H9 (cell line): Measurements from ENCODE around the gene HAGHL. TPM values are rescaled to one million over a fixed set of nuclear protein-coding genes. Genes with fewer than 3 reads are reported as not detected.

Source experiments
- DNase-seq: peaks from one replicate; pipeline ENCODE4 v3.0.0-alpha.2; 2017
- H2AFZ ChIP-seq: one replicate; pipeline ENCODE4 v1.6.1; 2013; ENCODE audit warnings: mild to moderate bottlenecking, low read length, control low read depth, moderate library complexity
- H2AK5ac ChIP-seq: 2 replicates; pipeline ENCODE4 v1.6.1; 2013; ENCODE audit warnings: low read length, control low read depth, mixed read lengths; ENCODE audit not compliant: insufficient read length
- H2BK120ac ChIP-seq: one replicate; pipeline ENCODE4 v1.6.1; 2013; ENCODE audit warnings: low read depth, mild to moderate bottlenecking, low read length, control low read depth, inconsistent platforms; ENCODE audit not compliant: poor library complexity, severe bottlenecking
- H2BK12ac ChIP-seq: 2 replicates; pipeline ENCODE4 v1.6.1; 2013; ENCODE audit warnings: low read length, control low read depth, mixed read lengths, low read depth; ENCODE audit not compliant: insufficient read length
- H2BK15ac ChIP-seq: 2 replicates; pipeline ENCODE4 v1.6.1; 2013; ENCODE audit warnings: low read depth, low read length, control low read depth
- H2BK20ac ChIP-seq: one replicate; pipeline ENCODE4 v1.6.1; 2013; ENCODE audit warnings: low read depth, mild to moderate bottlenecking, low read length, control low read depth, inconsistent platforms; ENCODE audit not compliant: poor library complexity, severe bottlenecking
- H2BK5ac ChIP-seq: 2 replicates; pipeline ENCODE4 v1.6.1; 2013; ENCODE audit warnings: low read length, control low read depth, mixed read lengths; ENCODE audit not compliant: insufficient read length
- H3K14ac ChIP-seq: 2 replicates; pipeline ENCODE4 v1.6.1; 2013; ENCODE audit warnings: low read length, control low read depth; ENCODE audit not compliant: insufficient read depth
- H3K18ac ChIP-seq: 2 replicates; pipeline ENCODE4 v1.6.1; 2013; ENCODE audit warnings: low read depth, mild to moderate bottlenecking, mixed read lengths, low read length, control low read depth; ENCODE audit not compliant: insufficient read length
- H3K23ac ChIP-seq: 2 replicates; pipeline ENCODE4 v1.6.1; 2013; ENCODE audit warnings: low read length, control low read depth, mixed read lengths, low read depth; ENCODE audit not compliant: insufficient read length
- H3K23me2 ChIP-seq: 2 replicates; pipeline ENCODE4 v1.6.1; 2013; ENCODE audit warnings: low read depth, mild to moderate bottlenecking, mixed read lengths, low read length, control low read depth; ENCODE audit not compliant: insufficient read length, poor library complexity, severe bottlenecking
- H3K27ac ChIP-seq: 2 replicates; pipeline ENCODE4 v1.5.1; 2013; ENCODE audit warnings: low read length, control low read depth, mixed read lengths, low read depth; ENCODE audit not compliant: insufficient read length
- H3K27me3 ChIP-seq: 2 replicates; pipeline ENCODE4 v1.6.1; 2013; ENCODE audit warnings: low read length, control low read depth, inconsistent platforms; ENCODE audit not compliant: insufficient read depth
- H3K4ac ChIP-seq: 2 replicates; pipeline ENCODE4 v1.6.1; 2013; ENCODE audit warnings: low read depth, mild to moderate bottlenecking, control low read depth, inconsistent platforms, low read length, moderate library complexity
- H3K4me1 ChIP-seq: 2 replicates; pipeline ENCODE4 v1.6.1; 2013; ENCODE audit warnings: low read length, control low read depth, inconsistent platforms; ENCODE audit not compliant: insufficient read depth
- H3K4me2 ChIP-seq: 2 replicates; pipeline ENCODE4 v1.6.1; 2013; ENCODE audit warnings: low read length, control low read depth, mixed read lengths; ENCODE audit not compliant: insufficient read length, insufficient read depth
- H3K56ac ChIP-seq: 2 replicates; pipeline ENCODE4 v1.6.1; 2013; ENCODE audit warnings: low read depth, mild to moderate bottlenecking, mixed read lengths, low read length, control low read depth; ENCODE audit not compliant: insufficient read length
- H3K79me1 ChIP-seq: 2 replicates; pipeline ENCODE4 v1.6.1; 2013; ENCODE audit warnings: low read depth, mild to moderate bottlenecking, moderate library complexity, low read length, control low read depth, inconsistent platforms; ENCODE audit not compliant: insufficient read depth, poor library complexity, severe bottlenecking
- H3K79me2 ChIP-seq: 2 replicates; pipeline ENCODE4 v1.6.1; 2013; ENCODE audit warnings: low read length, control low read depth, inconsistent platforms; ENCODE audit not compliant: insufficient read depth
- H3K9ac ChIP-seq: 2 replicates; pipeline ENCODE4 v1.6.1; 2013; ENCODE audit warnings: low read length, control low read depth, mixed read lengths; ENCODE audit not compliant: insufficient read length; ENCODE audit errors: extremely low read depth
- H3K9me3 ChIP-seq: one replicate; pipeline ENCODE4 v1.6.1; 2013; ENCODE audit warnings: low read depth, low read length, inconsistent platforms; ENCODE audit not compliant: control insufficient read depth
- H3T11ph ChIP-seq: one replicate; pipeline ENCODE4 v1.6.1; 2013; ENCODE audit warnings: mild to moderate bottlenecking, low read length, control low read depth, inconsistent platforms
- H4K20me1 ChIP-seq: one replicate; pipeline ENCODE4 v1.6.1; 2013; ENCODE audit not compliant: control insufficient read depth, insufficient read length, insufficient read depth
- H4K5ac ChIP-seq: 2 replicates; pipeline ENCODE4 v1.6.1; 2013; ENCODE audit warnings: low read depth, mild to moderate bottlenecking, mixed read lengths, low read length, control low read depth; ENCODE audit not compliant: insufficient read length
- H4K8ac ChIP-seq: replicated peaks from 2 replicates; pipeline ENCODE4 v1.6.1; 2013; ENCODE audit warnings: low read length, control low read depth, mixed read lengths, low read depth; ENCODE audit not compliant: insufficient read length
- H4K91ac ChIP-seq: 2 replicates; pipeline ENCODE4 v1.6.1; 2013; ENCODE audit warnings: low read depth, mild to moderate bottlenecking, moderate library complexity, mixed read lengths, low read length, control low read depth; ENCODE audit not compliant: insufficient read length
- H3K27ac Mint-ChIP-seq, 3 experiments: 2 replicates in 2 of 3; 3 replicates in 1 of 3; pipeline ENCODE4 v1.8.0; 2020 to 2021; ENCODE audit warnings: mixed read lengths in 3 of 3, mild to moderate bottlenecking in 1 of 3, moderate library complexity in 1 of 3
- H3K27me3 Mint-ChIP-seq: 2 replicates; pipeline ENCODE4 v1.8.0; 2021; ENCODE audit warnings: low read depth, mild to moderate bottlenecking, moderate library complexity, mixed read lengths
- H3K36me3 Mint-ChIP-seq, 3 experiments: 2 replicates in 2 of 3; 3 replicates in 1 of 3; pipeline ENCODE4 v1.8.0; 2020 to 2021; ENCODE audit warnings: low read depth in 3 of 3, mixed read lengths in 3 of 3; ENCODE audit not compliant: insufficient read depth in 1 of 3
- H3K4me1 Mint-ChIP-seq, 2 experiments: 2 replicates each; pipeline ENCODE4 v1.8.0; 2020; ENCODE audit warnings: mixed read lengths in 2 of 2
- H3K4me3 Mint-ChIP-seq, 2 experiments: 2 replicates in 1 of 2; 3 replicates in 1 of 2; pipeline ENCODE4 v1.8.0; 2020 to 2021; ENCODE audit warnings: mild to moderate bottlenecking in 2 of 2, mixed read lengths in 2 of 2, moderate library complexity in 1 of 2
- H3K9me3 Mint-ChIP-seq, 2 experiments: 2 replicates in 1 of 2; 3 replicates in 1 of 2; pipeline ENCODE4 v1.8.0; 2020; ENCODE audit warnings: mild to moderate bottlenecking in 2 of 2, mixed read lengths in 2 of 2, moderate library complexity in 1 of 2
- CTCF ChIP-seq: fragments of 200-600 bp; sonication (generic); conservative IDR thresholded peaks from 3 replicates; pipeline ENCODE4 v1.8.0; 2021; ENCODE audit warnings: antibody characterized with exemption, mild to moderate bottlenecking
- WGBS: extraction: QIAGEN DNeasy Blood & Tissue Kit; methylation state at CpG from one replicate; pipeline ENCODE4 v1.1.7; 2013; ENCODE audit warnings: missing lambda C conversion rate, low lambda C conversion rate, mixed read lengths; ENCODE audit not compliant: insufficient read length; ENCODE audit errors: extremely low coverage; 5-methylcytosine and 5-hydroxymethylcytosine counted together
- total RNA-seq: library from RNA; stranded (reverse); gene quantifications from 2 replicates; pipeline ENCODE4 v1.2.1, GENCODE V29; 2021

HAGHL gene
- total RNA-seq, 1 experiment from 2014 or later = 25.2 TPM

GRCh38 chr16:714079-714478 lies 12.8 kb upstream of the HAGHL start:
- Histone ChIP-seq H3K9ac (no peak overlapping the region), H3K79me2 (no peaks in the 10 kb centered on the region), H4K20me1 (no peaks in the 10 kb centered on the region), H3K23ac (no peak overlapping the region), H2BK15ac (0 out of 2 replicates have a peak overlapping the region, but pooled peaks have one; percentile 7), H3K4ac (no peak overlapping the region), H2BK12ac (no peak overlapping the region), H4K91ac (no peak overlapping the region), H3T11ph (no peak overlapping the region), H2BK5ac (no peak overlapping the region), H3K9me3 (no peaks in the 10 kb centered on the region), H2BK120ac (no peak overlapping the region), H2AK5ac (no peak overlapping the region), H3K79me1 (no peaks in the 10 kb centered on the region), H3K23me2 (peaks cover 8% of the 10 kb centered on the region), H4K5ac (no peak overlapping the region), H3K27me3 (no peaks in the 10 kb centered on the region; the same call in 1 of the 2 replicates), H3K4me2 (no peak overlapping the region), H2BK20ac (no peak overlapping the region), H3K18ac (no peak overlapping the region), H4K8ac (no peak overlapping the region), H3K4me1 (no peaks in the 10 kb centered on the region), H3K14ac (no peak overlapping the region), H2AFZ (no peak overlapping the region), H3K56ac (no peak overlapping the region), H3K27ac (no peak overlapping the region)
- H3K36me3 Mint-ChIP-seq = no peaks in the 10 kb centered on the region
- no peak for TF ChIP-seq CTCF
- no peaks in the 10 kb centered on the region; a peak in 2 of 5 replicates for H3K9me3 Mint-ChIP-seq
- no peak overlapping the region for H3K27ac Mint-ChIP-seq
- no peak for DNase-seq
- H3K4me3 Mint-ChIP-seq = peak overlapping the region in 1 of 2 experiments; percentile 27; a peak in 1 of 5 replicates
- peaks cover 67% of the 10 kb centered on the region for H3K27me3 Mint-ChIP-seq
- WGBS = no CpG with 5 or more reads among the region's 11 CpGs
- H3K4me1 Mint-ChIP-seq = peaks cover 9 to 20% of the 10 kb centered on the region in 2 experiments
